Trophoblast cell (in vitro differentiated cells and primary cell): ENCODE results near the gene RUBCNL.
A peak's percentile ranks its signal among the peaks of the same experiment; 100 is the strongest.

Experiments used
- DNase-seq, 2 donors: peaks; one replicate each; pipeline ENCODE4 v3.0.0-alpha.2; 2016
- H2AFZ ChIP-seq: 2 replicates; pipeline ENCODE4 v1.6.1; 2013; ENCODE audit warnings: low read length, moderate library complexity, mild to moderate bottlenecking; ENCODE audit not compliant: insufficient read depth, poor library complexity
- H2AK5ac ChIP-seq: 2 replicates; pipeline ENCODE4 v1.6.1; 2013; ENCODE audit warnings: mild to moderate bottlenecking, low read length
- H2BK120ac ChIP-seq: 2 replicates; pipeline ENCODE4 v1.6.1; 2013; ENCODE audit warnings: low read length, mild to moderate bottlenecking, moderate library complexity; ENCODE audit not compliant: insufficient read depth, poor library complexity
- H2BK12ac ChIP-seq: 2 replicates; pipeline ENCODE4 v1.6.1; 2013; ENCODE audit warnings: mild to moderate bottlenecking, low read length, moderate library complexity
- H2BK5ac ChIP-seq: 2 replicates; pipeline ENCODE4 v1.6.1; 2013; ENCODE audit warnings: low read length, low read depth, moderate library complexity, mild to moderate bottlenecking; ENCODE audit not compliant: poor library complexity
- H3K14ac ChIP-seq: 2 replicates; pipeline ENCODE4 v1.6.1; 2013; ENCODE audit warnings: mild to moderate bottlenecking, low read length
- H3K18ac ChIP-seq: 2 replicates; pipeline ENCODE4 v1.6.1; 2013; ENCODE audit warnings: mild to moderate bottlenecking, low read length
- H3K23ac ChIP-seq: 2 replicates; pipeline ENCODE4 v1.6.1; 2013; ENCODE audit warnings: low read length
- H3K27ac ChIP-seq: 2 replicates; pipeline ENCODE4 v1.5.1; 2013; ENCODE audit warnings: low read depth, mild to moderate bottlenecking, inconsistent platforms, low read length, moderate library complexity
- H3K27me3 ChIP-seq: 2 replicates; pipeline ENCODE4 v1.6.1; 2013; ENCODE audit warnings: inconsistent platforms, mild to moderate bottlenecking, low read length, moderate library complexity; ENCODE audit not compliant: insufficient read depth
- H3K36me3 ChIP-seq, 2 experiments: 1 replicate in 1 of 2; 2 replicates in 1 of 2; pipeline ENCODE4 v1.6.1; 2013; ENCODE audit warnings: low read length in 2 of 2, mild to moderate bottlenecking in 2 of 2, moderate library complexity in 1 of 2; ENCODE audit not compliant: insufficient read depth in 2 of 2, control insufficient read depth in 1 of 2
- H3K4ac ChIP-seq: 2 replicates; pipeline ENCODE4 v1.6.1; 2013; ENCODE audit warnings: low read depth, mild to moderate bottlenecking, low read length, moderate library complexity
- H3K4me1 ChIP-seq, 2 experiments: 1 replicate in 1 of 2; 2 replicates in 1 of 2; pipeline ENCODE4 v1.6.1; 2013; ENCODE audit warnings: low read length in 2 of 2, mild to moderate bottlenecking in 2 of 2, moderate library complexity in 1 of 2; ENCODE audit not compliant: insufficient read depth in 2 of 2, control insufficient read depth in 1 of 2
- H3K4me2 ChIP-seq: 2 replicates; pipeline ENCODE4 v1.6.1; 2013; ENCODE audit warnings: inconsistent platforms, mild to moderate bottlenecking, low read length, moderate library complexity
- H3K4me3 ChIP-seq: 2 replicates; pipeline ENCODE4 v1.5.1; 2013; ENCODE audit warnings: mild to moderate bottlenecking, low read depth, low read length, inconsistent platforms
- H3K79me1 ChIP-seq: one replicate; pipeline ENCODE4 v1.6.1; 2013; ENCODE audit warnings: low read length
- H3K79me2 ChIP-seq: 2 replicates; pipeline ENCODE4 v1.6.1; 2013; ENCODE audit warnings: low read length, mild to moderate bottlenecking; ENCODE audit not compliant: control insufficient read depth, insufficient read depth, poor library complexity
- H3K9ac ChIP-seq: 2 replicates; pipeline ENCODE4 v1.6.1; 2013; ENCODE audit warnings: mild to moderate bottlenecking, low read length
- H3K9me3 ChIP-seq: 2 replicates; pipeline ENCODE4 v1.6.1; 2013; ENCODE audit warnings: low read depth, mild to moderate bottlenecking, control low read depth, inconsistent platforms, low read length; ENCODE audit not compliant: insufficient read depth
- H4K12ac ChIP-seq: 2 replicates; pipeline ENCODE4 v1.6.1; 2013; ENCODE audit warnings: low read depth, mild to moderate bottlenecking, low read length, moderate library complexity
- H4K8ac ChIP-seq: 2 replicates; pipeline ENCODE4 v1.6.1; 2013; ENCODE audit warnings: low read depth, mild to moderate bottlenecking, low read length, moderate library complexity
- H4K91ac ChIP-seq: one replicate; pipeline ENCODE4 v1.6.1; 2013; ENCODE audit warnings: low read depth, mild to moderate bottlenecking, low read length, moderate library complexity
- WGBS: extraction: QIAGEN DNeasy Blood & Tissue Kit; methylation state at CpG from one replicate; pipeline ENCODE4 v1.1.7; 2013; ENCODE audit warnings: missing lambda C conversion rate; ENCODE audit not compliant: insufficient read length, insufficient coverage; ENCODE audit errors: extremely low coverage; 5-methylcytosine and 5-hydroxymethylcytosine counted together

The RUBCNL gene

DNA sequence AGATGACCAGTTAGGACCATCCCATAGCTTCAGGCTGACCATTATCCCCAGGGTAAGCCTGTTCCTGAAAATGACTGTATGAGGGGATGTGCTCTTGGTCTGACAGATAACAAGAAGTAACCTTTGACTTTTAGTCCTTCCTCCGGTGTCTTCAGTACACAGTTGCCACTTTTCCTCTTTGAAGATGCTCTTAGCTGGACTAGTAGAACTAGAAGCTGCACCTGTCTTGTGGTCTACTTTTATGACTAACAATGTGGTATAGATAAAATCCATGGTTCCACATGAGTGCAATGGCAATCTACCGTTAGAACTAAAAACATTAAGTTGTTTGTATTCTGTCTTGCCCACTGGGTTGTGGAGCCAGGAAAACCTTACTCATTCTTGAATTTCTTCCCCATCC, 5.9 kb upstream of the RUBCNL start:
- no peak overlapping the region for H3K4me2 ChIP-seq
- no peak overlapping the region for H3K23ac ChIP-seq
- H3K9me3 ChIP-seq, result no peaks in the 10 kb centered on the region
- H3K79me2 ChIP-seq, result no peaks in the 10 kb centered on the region
- no peak overlapping the region for H4K8ac ChIP-seq
- no peak overlapping the region for H3K4me3 ChIP-seq
- no CpG with 5 or more reads among the region's 2 CpGs for WGBS
- no peaks in the 10 kb centered on the region for H3K36me3 ChIP-seq
- H3K4me1 ChIP-seq, result peaks cover 10 to 18% of the 10 kb centered on the region in 2 experiments
- no peak overlapping the region for H2BK12ac ChIP-seq
- H2BK5ac ChIP-seq, result no peak overlapping the region
- peaks cover 12% of the 10 kb centered on the region for H3K79me1 ChIP-seq
- H2AFZ ChIP-seq, result no peak overlapping the region
- no peak overlapping the region for H2BK120ac ChIP-seq
- no peak overlapping the region for H3K4ac ChIP-seq
- no peak overlapping the region for H3K18ac ChIP-seq
- H3K27me3 ChIP-seq, result no peaks in the 10 kb centered on the region
- no peak overlapping the region for H4K91ac ChIP-seq
- DNase-seq, result no peak
- no peak overlapping the region for H4K12ac ChIP-seq
- H2AK5ac ChIP-seq, result no peak overlapping the region
- no peak overlapping the region for H3K14ac ChIP-seq
- no peak overlapping the region for H3K9ac ChIP-seq
- no peak overlapping the region for H3K27ac ChIP-seq

DNA sequence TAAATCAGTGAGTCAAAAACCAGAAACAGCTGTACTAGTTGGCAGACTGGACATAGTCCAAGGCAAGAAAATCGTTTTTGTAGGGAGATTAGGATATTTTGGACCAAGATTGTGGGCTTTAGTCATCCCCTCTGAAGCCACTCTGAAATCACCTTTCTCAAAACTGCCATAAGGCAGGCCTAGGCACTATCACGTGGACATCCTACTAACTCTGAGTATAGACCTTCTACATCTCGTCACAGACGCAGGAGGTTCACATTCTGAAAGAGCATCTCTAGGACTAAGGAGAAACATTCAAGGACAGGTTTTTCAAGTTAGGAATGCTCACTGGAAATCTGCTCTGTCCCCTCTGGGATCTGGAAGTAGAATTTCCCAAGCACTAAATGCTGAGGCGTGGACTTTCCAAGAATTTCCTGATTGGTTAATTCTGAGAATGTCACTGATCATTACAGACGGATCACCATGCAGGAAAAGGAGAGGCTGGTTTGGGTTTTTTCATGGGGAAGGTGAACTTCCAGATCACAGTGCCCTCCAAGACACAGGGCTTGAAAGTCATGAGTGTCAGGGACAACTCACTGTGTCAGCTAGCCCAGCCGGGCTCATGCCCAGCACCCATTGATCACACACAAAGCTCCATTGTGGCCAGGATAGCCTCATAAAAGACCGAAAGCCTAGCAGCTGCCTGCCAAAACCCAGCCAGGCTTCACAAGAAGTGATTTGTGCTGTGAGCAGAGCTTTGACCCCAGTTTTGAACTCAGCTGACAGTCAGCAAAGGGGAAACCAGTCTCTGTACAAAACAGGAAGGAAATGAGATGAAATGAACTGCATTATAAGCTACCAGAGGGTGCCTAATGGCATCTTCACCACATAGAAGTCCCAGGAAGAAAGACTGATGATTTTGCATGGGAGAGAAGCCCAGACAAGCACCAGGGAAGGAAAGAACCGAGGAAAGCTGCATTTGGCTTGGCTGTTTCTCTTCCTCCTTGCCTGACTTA, 2.7 kb upstream of the RUBCNL start:
- no peak overlapping the region for H4K12ac ChIP-seq
- WGBS, result no CpG with 5 or more reads among the region's 9 CpGs
- H4K8ac ChIP-seq, result no peak overlapping the region
- peak overlapping the region; percentile 41 for H3K14ac ChIP-seq
- no peak overlapping the region for H3K4me3 ChIP-seq
- H3K18ac ChIP-seq, result peak overlapping the region; percentile 19
- peak overlapping the region; percentile 31 for H2BK5ac ChIP-seq
- peaks cover 22 to 23% of the 10 kb centered on the region in 2 experiments for H3K4me1 ChIP-seq
- H3K79me1 ChIP-seq, result peaks cover 12% of the 10 kb centered on the region
- H3K4ac ChIP-seq, result no peak overlapping the region
- no peak for DNase-seq
- H3K27me3 ChIP-seq, result no peaks in the 10 kb centered on the region
- no peak overlapping the region for H2BK12ac ChIP-seq
- no peaks in the 10 kb centered on the region for H3K36me3 ChIP-seq
- no peak overlapping the region for H3K9ac ChIP-seq
- no peak overlapping the region for H3K23ac ChIP-seq
- no peaks in the 10 kb centered on the region for H3K9me3 ChIP-seq
- H2AK5ac ChIP-seq, result peak overlapping the region; percentile 86
- peak overlapping the region; percentile 45 for H4K91ac ChIP-seq
- peak overlapping the region; percentile 50 for H2AFZ ChIP-seq
- H3K79me2 ChIP-seq, result no peaks in the 10 kb centered on the region
- no peak overlapping the region for H3K4me2 ChIP-seq
- peak overlapping the region; percentile 20 for H3K27ac ChIP-seq
- no peak overlapping the region for H2BK120ac ChIP-seq

DNA sequence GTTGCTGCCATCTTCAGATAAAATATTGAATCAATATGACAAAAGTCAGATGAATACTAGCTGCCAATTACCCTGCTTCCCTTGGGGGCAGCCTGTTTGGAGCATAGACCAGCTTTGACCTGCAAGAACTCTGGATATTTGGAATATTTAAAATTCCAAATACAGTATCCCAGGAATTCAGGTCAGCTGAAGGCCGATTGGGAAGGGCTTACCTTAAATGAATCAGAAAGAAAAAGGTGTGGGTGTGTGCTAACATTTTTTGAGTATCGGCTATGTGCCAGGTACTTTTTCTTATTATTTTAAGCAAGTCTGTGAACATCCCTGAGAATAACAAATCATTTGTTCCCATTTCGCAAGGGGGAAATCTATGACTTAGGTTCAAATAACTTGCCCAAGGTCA, 1.8 kb upstream of the RUBCNL start:
- DNase-seq, result no peak
- Histone ChIP-seq H3K23ac (no peak overlapping the region), H3K9ac (no peak overlapping the region), H4K91ac (no peak overlapping the region), H3K4me2 (peak overlapping the region; percentile 49), H3K27ac (no peak overlapping the region), H3K14ac (no peak overlapping the region), H3K79me2 (no peaks in the 10 kb centered on the region), H4K8ac (no peak overlapping the region), H3K4me3 (no peak overlapping the region), H2AFZ (no peak overlapping the region), H2AK5ac (no peak overlapping the region), H3K79me1 (peaks cover 12% of the 10 kb centered on the region), H3K9me3 (no peaks in the 10 kb centered on the region), H2BK12ac (peak overlapping the region; percentile 53), H3K36me3 (no peaks in the 10 kb centered on the region), H3K27me3 (no peaks in the 10 kb centered on the region), H2BK120ac (peak overlapping the region; percentile 85), H3K4me1 (peaks cover 22 to 23% of the 10 kb centered on the region in 2 experiments), H3K4ac (no peak overlapping the region), H4K12ac (no peak overlapping the region), H2BK5ac (no peak overlapping the region), H3K18ac (peak overlapping the region; percentile 46)
- WGBS, result no CpG with 5 or more reads among the region's 3 CpGs

DNA sequence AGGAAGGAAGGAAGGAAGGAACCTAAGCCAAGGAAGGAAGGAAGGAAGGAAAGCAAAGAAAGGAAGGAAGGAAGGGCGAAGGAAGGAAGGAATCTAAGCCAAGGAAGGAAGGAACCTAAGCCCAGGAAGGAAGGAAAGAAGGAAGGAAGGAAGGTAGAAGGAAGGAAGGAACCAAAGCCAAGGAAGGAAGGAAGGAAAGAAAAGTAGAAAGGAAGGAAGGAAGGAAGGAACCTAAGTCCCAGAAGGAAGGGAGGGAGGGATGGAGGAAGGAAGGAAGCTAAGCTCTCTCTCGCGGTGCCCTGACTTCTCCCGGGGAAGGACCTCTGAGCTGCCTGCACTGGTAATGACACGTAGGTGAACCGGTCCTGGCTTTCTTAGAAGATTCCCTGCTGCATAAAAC, 1.3 kb upstream of the RUBCNL start:
- Histone ChIP-seq H3K9me3 (no peaks in the 10 kb centered on the region), H2BK12ac (peak overlapping the region; percentile 12), H3K14ac (peak overlapping the region; percentile 57), H2BK120ac (peak overlapping the region; percentile 85), H3K23ac (no peak overlapping the region), H3K9ac (no peak overlapping the region), H2AK5ac (peak overlapping the region; percentile 35), H3K36me3 (no peaks in the 10 kb centered on the region), H4K12ac (no peak overlapping the region), H2BK5ac (peak overlapping the region; percentile 33), H3K27me3 (no peaks in the 10 kb centered on the region), H3K18ac (peak overlapping the region; percentile 46), H3K79me2 (no peaks in the 10 kb centered on the region), H3K79me1 (peaks cover 12% of the 10 kb centered on the region), H3K27ac (peak overlapping the region; percentile 66), H4K8ac (no peak overlapping the region), H2AFZ (no peak overlapping the region), H3K4me2 (peak overlapping the region; percentile 49), H3K4me1 (peaks cover 22 to 23% of the 10 kb centered on the region in 2 experiments), H3K4me3 (no peak overlapping the region), H4K91ac (peak overlapping the region; percentile 66), H3K4ac (no peak overlapping the region)
- no peak for DNase-seq
- no CpG with 5 or more reads among the region's 6 CpGs for WGBS
